T-cell (primary cell): ENCODE measurements around the gene YIPF5. TPM values are rescaled to one million over a fixed set of nuclear protein-coding genes. Genes with fewer than 3 reads are reported as not detected.

Experiments
- ATAC-seq, 4 experiments: fragments of 200-7000 bp in 3 of 4; fragments of 150-1000 bp in 1 of 4; cut with Tn5 transposase; replicated peaks in 1 of 4; 1 replicate in 3 of 4; 2 replicates in 1 of 4; pipeline ENCODE4 v1.10.0; 2021; ENCODE audit warnings: moderate library complexity in 3 of 4, mild to moderate bottlenecking in 2 of 4, moderate number of reproducible peaks in 1 of 4
- CTCF ChIA-PET, 2 donors: fragments of 300-600 bp; sonication (Branson Sonifier 250); formaldehyde crosslinking; loops; one replicate each; lab custom pipeline; 2022; ENCODE audit warnings: antibody characterized with exemption in 2 of 2; lab: Charles Lee
- POLR2A ChIA-PET, 2 donors: fragments of 300-600 bp; sonication (Branson Sonifier 250); formaldehyde crosslinking; loops; one replicate each; lab custom pipeline; 2022; ENCODE audit warnings: antibody characterized with exemption in 2 of 2; lab: Charles Lee
- DNase-seq, 35 experiments: peaks; one replicate each; pipeline versions ENCODE4 v3.0.0 to v3.0.0-alpha.2; 2013 to 2023
- H3K27ac ChIP-seq: one replicate; pipeline ENCODE4 v1.5.1; 2013; ENCODE audit warnings: low read length
- H3K27me3 ChIP-seq, 2 experiments: replicated peaks in 1 of 2; 1 replicate in 1 of 2; 2 replicates in 1 of 2; pipeline versions ENCODE4 v1.6.1 to v1.7.0; 2013; ENCODE audit warnings: low read length in 1 of 2, mixed read lengths in 1 of 2; ENCODE audit not compliant: control insufficient read depth in 2 of 2, insufficient read depth in 2 of 2; ENCODE audit errors: extremely low read depth in 1 of 2
- H3K36me3 ChIP-seq, 2 donors: 1 replicate in 1 of 2; 2 replicates in 1 of 2; pipeline versions ENCODE4 v1.6.1 to v1.7.0; 2013; ENCODE audit warnings: low read length in 1 of 2; ENCODE audit not compliant: control insufficient read depth in 2 of 2, insufficient read depth in 1 of 2; ENCODE audit errors: extremely low read depth in 1 of 2
- H3K4me1 ChIP-seq, 2 experiments: 1 replicate in 1 of 2; 2 replicates in 1 of 2; pipeline versions ENCODE4 v1.6.1 to v1.7.0; 2013; ENCODE audit warnings: low read length in 2 of 2, mixed read lengths in 1 of 2; ENCODE audit not compliant: insufficient read depth in 2 of 2, control insufficient read depth in 1 of 2; ENCODE audit errors: extremely low read depth in 1 of 2
- H3K4me3 ChIP-seq, 2 donors: 1 replicate in 1 of 2; 2 replicates in 1 of 2; pipeline versions ENCODE4 v1.5.1 to v1.7.0; 2013; ENCODE audit warnings: mild to moderate bottlenecking in 2 of 2, low read length in 1 of 2, moderate library complexity in 1 of 2; ENCODE audit not compliant: control insufficient read depth in 1 of 2; ENCODE audit errors: extremely low read depth in 1 of 2
- H3K9me3 ChIP-seq: 2 replicates; pipeline ENCODE4 v1.7.0; 2013
- H3K27ac Mint-ChIP-seq, 2 donors: one replicate each; pipeline ENCODE4 v1.8.0; 2020 to 2021; ENCODE audit warnings: mild to moderate bottlenecking in 2 of 2, mixed read lengths in 2 of 2
- H3K27me3 Mint-ChIP-seq, 2 donors: one replicate each; pipeline ENCODE4 v1.8.0; 2021 to 2022; ENCODE audit warnings: mixed read lengths in 2 of 2
- H3K36me3 Mint-ChIP-seq: one replicate; pipeline ENCODE4 v1.8.0; 2021; ENCODE audit warnings: mixed read lengths
- H3K4me1 Mint-ChIP-seq, 3 donors: one replicate each; pipeline ENCODE4 v1.8.0; 2020 to 2022; ENCODE audit warnings: mixed read lengths in 3 of 3, mild to moderate bottlenecking in 1 of 3
- H3K4me3 Mint-ChIP-seq, 3 donors: one replicate each; pipeline ENCODE4 v1.8.0; 2020 to 2022; ENCODE audit warnings: mild to moderate bottlenecking in 3 of 3, mixed read lengths in 3 of 3, moderate library complexity in 3 of 3
- H3K9me3 Mint-ChIP-seq, 3 donors: one replicate each; pipeline ENCODE4 v1.8.0; 2020 to 2022; ENCODE audit warnings: mixed read lengths in 3 of 3
- WGBS: methylation state at CpG from one replicate; pipeline ENCODE4 v1.1.5; 2013; ENCODE audit warnings: missing lambda C conversion rate; ENCODE audit not compliant: insufficient coverage; 5-methylcytosine and 5-hydroxymethylcytosine counted together
- total RNA-seq, 35 experiments: library from RNA in 6 of 35; stranded (reverse) in 6 of 35; fragments of 120-200 nt in 1 of 35; gene quantifications; one replicate each; pipeline versions ENCODE4 v1.2.1 to v1.2.4 and lab custom pipeline; 2013 to 2026

The YIPF5 gene
- total RNA-seq, 5 donors from 2014 or later (not counting 1 experiment from before 2014, with no cell fraction given), result 32.8 to 47.1 (median 41.2) TPM

DNA sequence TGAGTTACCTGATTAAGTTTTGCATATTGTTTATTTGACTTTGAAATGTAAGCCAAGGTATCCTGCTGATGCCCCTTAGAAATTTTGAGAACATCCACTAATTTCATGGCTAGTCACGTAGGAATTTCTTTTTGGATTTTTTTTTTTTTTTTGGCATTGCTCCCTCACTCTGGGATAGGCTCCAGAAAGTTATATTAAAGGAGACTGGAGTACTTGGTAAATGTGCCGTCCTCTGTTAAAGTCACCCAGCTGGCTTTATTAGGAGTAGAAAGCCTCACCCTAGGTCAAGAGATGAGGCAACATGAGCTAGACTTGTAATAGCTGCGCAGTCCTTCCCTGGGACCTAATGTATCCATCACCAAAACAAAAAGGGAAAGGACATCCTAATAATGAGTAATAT, 3.3 kb upstream of the YIPF5 start:
- DNase-seq, result no peak
- WGBS, result no CpG with 5 or more reads among the region's 3 CpGs

DNA sequence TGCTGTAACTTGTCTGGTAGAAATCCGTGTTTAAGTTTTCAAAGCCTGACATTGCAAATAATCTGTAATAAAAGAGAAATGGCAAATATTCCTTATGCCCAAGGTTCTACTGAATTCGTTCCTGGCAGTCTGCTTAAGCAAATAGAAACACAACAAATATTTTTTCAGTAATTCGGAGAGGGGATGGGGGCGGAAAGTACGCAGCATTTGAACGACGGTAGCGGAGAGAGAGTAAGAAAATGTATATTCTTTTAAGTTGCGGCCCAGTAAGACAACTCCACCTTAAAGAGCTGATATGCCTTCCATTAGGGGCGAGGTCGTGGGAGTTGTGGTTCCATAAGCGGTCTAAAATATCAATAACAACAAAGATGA, 569 bp downstream of the YIPF5 start:
- whole genome bisulfite sequencing, result no CpG with 5 or more reads among the region's 12 CpGs
- ChIA-PET CTCF (interaction anchor here (0.9 to 5.8 kb wide), 10 partner anchors 17 to 1168 kb away, joined by 3 to 54 read pairs (median 4); no protein-coding TSS in a partner anchor), POLR2A (interaction anchor here (0.6 to 2.6 kb wide), 7 partner anchors 18 to 1168 kb away, joined by 6 to 38 read pairs (median 9); no protein-coding TSS in a partner anchor)
- peak overlapping the region; percentile 86 to 88 for H3K4me3 ChIP-seq
- peaks cover 4 to 20% of the 10 kb centered on the region in 2 experiments for H3K4me1 ChIP-seq
- peaks cover 44 to 55% (median 52%) of the 10 kb centered on the region in 3 donors for H3K4me1 Mint-ChIP-seq
- peak in 1 of 35 experiments; percentile 1 for DNase-seq
- H3K27me3 Mint-ChIP-seq, result peaks cover 0 to 2% of the 10 kb centered on the region in 2 donors
- peaks cover 0 to 32% of the 10 kb centered on the region in 2 donors for H3K36me3 ChIP-seq
- ATAC-seq, result no peak
- peaks cover 35% of the 10 kb centered on the region for H3K36me3 Mint-ChIP-seq
- H3K9me3 ChIP-seq, result no peaks in the 10 kb centered on the region
- peak overlapping the region; percentile 88 to 96 (median 88) for H3K4me3 Mint-ChIP-seq
- H3K27ac Mint-ChIP-seq, result peak overlapping the region; percentile 82 to 97
- H3K27me3 ChIP-seq, result no peaks in the 10 kb centered on the region
- H3K27ac ChIP-seq, result peak overlapping the region; percentile 88
- no peaks in the 10 kb centered on the region for H3K9me3 Mint-ChIP-seq

More for the DNA sequence above, 3.3 kb upstream of the YIPF5 start:
- no peak for ATAC-seq
- Mint-ChIP-seq H3K4me1 (peaks cover 24 to 40% (median 34%) of the 10 kb centered on the region in 3 donors), H3K4me3 (no peak overlapping the region), H3K27ac (no peak overlapping the region), H3K36me3 (peaks cover 7% of the 10 kb centered on the region), H3K9me3 (no peaks in the 10 kb centered on the region), H3K27me3 (peaks cover 0 to 2% of the 10 kb centered on the region in 2 donors)
- Histone ChIP-seq H3K4me1 (peaks cover 4 to 14% of the 10 kb centered on the region in 2 experiments), H3K27ac (no peak overlapping the region), H3K27me3 (no peaks in the 10 kb centered on the region), H3K36me3 (peaks cover 0 to 4% of the 10 kb centered on the region in 2 donors), H3K4me3 (no peak overlapping the region), H3K9me3 (no peaks in the 10 kb centered on the region)
- CTCF ChIA-PET, result interaction anchor here in 1 of 2 donors (1.2 to 5.8 kb wide), 2 partner anchors 13 to 17 kb away, joined by 4 to 54 read pairs; no protein-coding TSS in a partner anchor
- POLR2A ChIA-PET, result no interaction called here

DNA sequence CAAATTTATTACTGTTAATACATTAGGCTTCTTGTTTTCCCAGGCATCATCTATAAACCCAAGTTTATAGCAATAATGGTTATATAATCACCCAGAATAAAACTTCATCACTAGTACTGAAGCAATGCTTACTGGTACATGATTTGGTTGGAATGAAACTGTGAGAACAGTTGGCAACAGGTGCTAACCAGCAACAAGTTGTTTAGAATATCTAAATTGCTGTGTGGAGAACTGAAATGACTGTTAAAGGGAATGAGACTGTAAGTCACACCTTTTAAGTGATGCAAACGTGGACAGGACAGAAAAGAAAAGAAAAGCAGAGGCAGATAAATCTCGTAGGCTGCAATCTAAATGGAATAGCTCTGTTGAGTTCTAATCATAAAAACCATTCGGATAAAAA, 2.5 kb downstream of the YIPF5 start:
- Histone ChIP-seq H3K36me3 (peaks cover 6 to 49% of the 10 kb centered on the region in 2 donors), H3K4me1 (peaks cover 4 to 20% of the 10 kb centered on the region in 2 experiments), H3K4me3 (no peak overlapping the region), H3K27ac (no peak overlapping the region), H3K27me3 (no peaks in the 10 kb centered on the region), H3K9me3 (no peaks in the 10 kb centered on the region)
- 63% methylated on average over 2 of the region's 3 CpGs for WGBS
- Mint-ChIP-seq H3K27ac (no peak overlapping the region), H3K4me1 (peaks cover 44 to 55% (median 53%) of the 10 kb centered on the region in 3 donors), H3K36me3 (peaks cover 41% of the 10 kb centered on the region), H3K4me3 (peak overlapping the region in 2 of 3 donors; percentile 88 to 96), H3K27me3 (no peaks in the 10 kb centered on the region), H3K9me3 (no peaks in the 10 kb centered on the region)
- CTCF ChIA-PET, result interaction anchor here (1.0 to 1.6 kb wide), 3 partner anchors 22 to 24 kb away, joined by 3 to 8 read pairs (median 4); no protein-coding TSS in a partner anchor
- DNase-seq (no peak), ATAC-seq (no peak)
- POLR2A ChIA-PET, result interaction anchor here in 1 of 2 donors (1.3 kb wide), 1 partner anchor 23 kb away, joined by 3 read pairs; no protein-coding TSS in a partner anchor

DNA sequence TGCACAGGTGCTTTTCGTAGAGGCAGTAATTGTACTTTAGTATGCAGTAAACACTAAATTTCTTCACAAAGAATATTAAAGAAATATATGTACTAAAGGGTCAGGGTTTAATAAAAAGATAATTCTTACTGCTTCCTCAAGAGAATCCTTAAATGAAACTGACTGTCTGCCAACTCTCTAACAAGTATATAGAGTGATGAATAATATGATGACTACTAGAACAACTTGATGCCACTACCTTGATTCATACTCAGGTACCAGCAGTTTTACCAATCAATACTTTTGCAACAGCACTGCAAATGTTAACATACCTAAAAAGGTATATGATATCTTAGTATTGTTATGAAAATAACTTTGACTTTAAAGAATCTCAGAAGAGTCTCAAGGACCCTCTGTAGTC, 3.8 kb downstream of the YIPF5 start:
- peaks cover 53% of the 10 kb centered on the region for H3K36me3 Mint-ChIP-seq
- no peaks in the 10 kb centered on the region for H3K9me3 ChIP-seq
- H3K4me3 Mint-ChIP-seq, result no peak overlapping the region
- ChIA-PET CTCF (interaction anchor here in 1 of 2 donors (0.9 kb wide), 1 partner anchor 21 kb away, joined by 4 read pairs; no protein-coding TSS in a partner anchor), POLR2A (interaction anchor here (0.6 to 1.3 kb wide), 2 partner anchors 25 to 33 kb away, joined by 3 to 6 read pairs; no protein-coding TSS in a partner anchor)
- DNase-seq, result no peak
- peaks cover 4 to 20% of the 10 kb centered on the region in 2 experiments for H3K4me1 ChIP-seq
- H3K4me3 ChIP-seq, result no peak overlapping the region
- ATAC-seq, result no peak
- no peak overlapping the region for H3K27ac ChIP-seq
- WGBS, result no CpG with 5 or more reads among the region's 1 CpG
- peaks cover 6 to 60% of the 10 kb centered on the region in 2 donors for H3K36me3 ChIP-seq
- no peaks in the 10 kb centered on the region for H3K9me3 Mint-ChIP-seq
- no peaks in the 10 kb centered on the region for H3K27me3 ChIP-seq
- no peak overlapping the region for H3K27ac Mint-ChIP-seq
- H3K27me3 Mint-ChIP-seq, result no peaks in the 10 kb centered on the region
- H3K4me1 Mint-ChIP-seq, result peaks cover 44 to 59% (median 58%) of the 10 kb centered on the region in 3 donors

DNA sequence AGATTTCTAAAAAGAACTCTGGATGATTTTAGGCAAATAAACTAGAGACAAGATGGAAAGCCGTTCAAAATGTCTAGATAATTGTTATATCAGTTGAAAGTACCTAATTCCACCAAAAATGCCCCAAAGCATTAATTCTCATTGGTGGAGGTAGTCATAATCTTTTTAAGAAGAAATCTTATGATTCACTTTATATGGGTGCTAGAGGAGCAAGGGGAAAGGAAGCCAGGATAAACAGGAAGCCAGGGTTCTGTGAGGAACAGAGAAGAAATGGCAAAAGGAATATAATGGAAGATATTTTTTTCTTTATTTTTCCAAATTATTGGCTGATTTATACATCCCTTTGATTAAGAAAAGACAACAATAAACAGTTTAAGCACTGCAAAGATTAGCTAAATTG, 7.8 kb downstream of the YIPF5 start:
- H3K36me3 ChIP-seq, result peaks cover 6 to 67% of the 10 kb centered on the region in 2 donors
- H3K27ac Mint-ChIP-seq, result peak overlapping the region; percentile 67 to 69

DNA sequence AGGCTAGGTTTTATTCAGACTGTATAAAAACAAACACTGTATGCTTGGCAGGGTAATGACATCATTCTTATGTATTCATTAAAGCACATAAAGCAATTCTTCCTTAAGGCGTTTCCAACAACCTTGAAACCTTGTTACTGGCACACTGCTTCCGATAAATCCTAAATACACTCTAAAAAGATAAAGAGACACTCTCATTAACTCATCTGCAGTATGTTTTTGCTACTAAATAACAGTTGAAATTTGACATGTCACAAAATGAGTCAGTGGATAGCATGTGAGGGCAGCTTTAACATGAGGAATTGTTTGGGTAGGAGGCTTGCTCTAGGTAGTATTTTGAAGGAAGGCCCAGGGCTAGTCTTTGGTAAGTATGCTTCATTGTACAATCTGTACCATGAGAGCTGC, 13.7 kb downstream of the YIPF5 start:
- Histone ChIP-seq H3K4me3 (no peak overlapping the region), H3K27ac (no peak overlapping the region), H3K27me3 (no peaks in the 10 kb centered on the region), H3K36me3 (peaks cover 0 to 26% of the 10 kb centered on the region in 2 donors), H3K4me1 (no peaks in the 10 kb centered on the region), H3K9me3 (no peaks in the 10 kb centered on the region)
- POLR2A ChIA-PET, result no interaction called here
- no CpG with 5 or more reads among the region's 2 CpGs for WGBS
- CTCF ChIA-PET, result interaction anchor here (1.1 to 1.4 kb wide), 3 partner anchors 9 to 33 kb away, joined by 3 to 4 read pairs (median 4); no protein-coding TSS in a partner anchor
- Mint-ChIP-seq H3K9me3 (no peaks in the 10 kb centered on the region), H3K4me3 (no peak overlapping the region), H3K36me3 (peaks cover 18% of the 10 kb centered on the region), H3K4me1 (peaks cover 0 to 5% (median 5%) of the 10 kb centered on the region in 3 donors), H3K27ac (peak overlapping the region in 1 of 2 donors; percentile 70), H3K27me3 (no peaks in the 10 kb centered on the region)
- no peak for DNase-seq
- no peak for ATAC-seq

More for the DNA sequence above, 7.8 kb downstream of the YIPF5 start:
- ChIA-PET CTCF (interaction anchor here in 1 of 2 donors (0.7 kb wide), 1 partner anchor 25 kb away, joined by 4 read pairs; no protein-coding TSS in a partner anchor), POLR2A (no interaction called here)
- no peaks in the 10 kb centered on the region for H3K9me3 Mint-ChIP-seq
- peaks cover 54% of the 10 kb centered on the region for H3K36me3 Mint-ChIP-seq
- Histone ChIP-seq H3K4me3 (no peak overlapping the region), H3K27ac (no peak overlapping the region), H3K9me3 (no peaks in the 10 kb centered on the region), H3K4me1 (no peaks in the 10 kb centered on the region), H3K27me3 (no peaks in the 10 kb centered on the region)
- WGBS, result no CpG with 5 or more reads among the region's 1 CpG
- no peaks in the 10 kb centered on the region for H3K27me3 Mint-ChIP-seq
- no peak overlapping the region for H3K4me3 Mint-ChIP-seq
- no peak for ATAC-seq
- no peak for DNase-seq
- H3K4me1 Mint-ChIP-seq, result peaks cover 10 to 24% (median 22%) of the 10 kb centered on the region in 3 donors
